Activated naive CD8-positive, alpha-beta T cell treated with anti-CD3 and anti-CD28 coated beads, Interleukin-2, amount 50 U/mL, for 16 hours (primary cell): Measurements from ENCODE around the gene MAP7.
"Not testable (repeated sequence)": the region's sequence is repeated elsewhere in the genome, so short reads cannot be mapped to it uniquely, and the experiment has no call there.

Source experiments
- DNase-seq: peaks from one replicate; pipeline ENCODE4 v3.0.0-alpha.2; 2020; ENCODE audit warnings: low read depth, low spot score

The MAP7 gene

DNA sequence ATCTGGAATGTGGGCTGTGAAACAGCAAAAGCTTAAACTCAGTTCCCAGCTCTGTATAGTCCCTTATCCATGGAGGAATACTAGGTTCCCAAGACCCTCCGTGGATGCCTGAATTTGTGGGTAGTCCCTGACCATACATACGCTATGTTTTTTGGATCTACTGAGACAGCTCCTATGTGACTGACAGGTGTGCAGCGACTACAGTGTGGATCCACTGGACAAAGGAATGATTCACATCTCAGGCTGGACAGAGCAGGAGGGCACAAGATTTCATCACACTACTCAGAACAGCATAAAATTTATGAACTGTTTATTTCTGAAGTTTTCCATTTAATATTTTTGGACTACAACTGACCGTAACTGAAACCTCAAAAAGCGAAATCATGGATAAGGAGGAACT, 125.3 kb downstream of the MAP7 start:
- DNase-seq, result no peak

DNA sequence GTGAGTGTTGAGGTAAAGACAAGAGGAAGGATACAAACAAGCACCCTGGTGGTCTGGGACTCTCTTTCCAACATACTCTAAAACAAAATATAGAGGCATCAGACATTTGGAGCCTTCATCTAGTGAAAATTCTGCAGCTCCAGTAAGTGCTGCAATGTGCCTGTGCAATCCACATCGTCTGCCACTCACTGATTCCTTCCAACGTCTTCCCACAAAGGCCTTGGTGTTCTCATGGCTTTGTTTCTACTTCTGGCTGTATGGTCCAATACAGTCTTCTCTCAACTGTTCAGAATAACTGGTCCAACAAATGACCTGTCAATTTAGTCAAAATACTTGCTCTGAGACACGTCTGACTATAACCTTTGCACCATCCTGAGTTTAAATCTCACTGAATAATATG, 125.8 kb downstream of the MAP7 start:
- no peak for DNase-seq

DNA sequence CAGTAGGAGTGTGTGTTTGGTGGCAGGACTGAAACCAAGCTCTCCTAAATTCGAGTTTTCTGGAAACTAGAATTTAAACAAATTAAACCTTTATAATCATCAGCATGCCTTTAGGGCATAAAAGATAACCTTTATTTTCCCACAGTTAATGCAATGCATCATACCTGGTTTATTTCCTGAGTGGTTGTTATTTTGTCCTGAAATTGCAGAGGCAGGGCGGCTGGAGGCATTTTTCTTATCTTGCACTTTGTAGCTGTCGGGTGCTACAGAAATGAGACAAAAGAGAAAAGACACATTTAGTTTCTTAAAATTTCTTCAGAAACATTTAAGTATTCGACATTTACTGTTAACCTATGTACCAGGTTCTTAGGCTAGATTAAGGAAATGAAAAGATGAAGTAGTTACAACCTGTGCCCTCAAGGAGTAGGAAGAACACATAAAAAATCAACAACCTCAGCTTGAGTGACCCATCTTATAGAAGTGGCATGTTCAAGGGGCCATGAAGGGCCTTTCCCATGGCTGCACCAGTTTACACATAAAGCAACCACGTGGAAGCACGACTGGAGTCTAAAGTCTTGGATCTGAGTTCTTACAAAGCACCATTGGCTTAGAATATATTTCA, 128.6 kb downstream of the MAP7 start:
- DNase-seq, result no peak

DNA sequence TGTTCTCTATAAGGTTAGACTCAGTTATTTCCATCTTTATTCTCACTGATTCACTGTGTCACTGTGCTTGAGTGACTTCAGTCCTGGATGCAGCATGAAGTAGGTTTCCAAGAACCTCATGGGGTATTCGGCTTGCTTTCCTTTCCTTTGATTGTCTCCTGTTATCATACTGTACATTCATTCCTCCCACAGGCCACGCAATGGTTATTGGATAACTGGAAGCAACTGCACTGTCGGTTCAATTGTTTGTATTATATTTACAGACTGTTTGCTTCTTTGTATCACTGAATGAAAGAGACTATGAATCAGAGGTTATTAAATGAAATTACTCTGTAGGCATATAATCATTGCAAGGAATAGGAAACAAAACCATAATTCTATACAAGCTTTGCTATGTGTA, 129.4 kb downstream of the MAP7 start:
- DNase-seq, result no peak

DNA sequence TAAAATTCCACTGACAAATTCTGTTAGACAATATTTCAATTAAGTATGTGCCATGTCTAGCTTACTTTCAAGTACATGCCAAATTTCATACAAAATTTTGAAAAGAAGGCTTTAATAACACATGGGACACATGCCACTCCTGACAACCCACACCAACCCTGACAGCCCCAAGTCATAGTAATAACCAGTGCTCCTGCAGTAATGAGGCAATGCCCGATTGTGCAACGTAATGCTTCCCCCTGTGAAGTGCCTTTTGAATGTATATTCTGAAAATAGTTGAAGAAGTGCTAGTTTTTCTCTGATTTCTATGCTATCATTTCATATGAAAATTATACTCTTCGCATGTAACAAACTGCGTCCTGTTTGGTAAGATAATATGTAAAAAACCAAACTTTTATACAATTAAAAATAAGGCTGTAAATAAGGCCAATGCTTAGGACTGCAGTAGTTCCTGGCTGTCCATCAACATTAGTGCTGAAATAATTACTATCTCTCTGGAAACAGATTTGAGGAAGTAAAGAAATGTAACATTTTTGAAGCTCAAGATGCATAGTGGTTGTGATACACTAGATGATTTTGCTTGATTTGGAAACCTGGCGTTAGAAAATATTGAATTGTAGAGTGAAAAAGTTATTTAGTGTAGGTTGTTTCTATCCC, 134.7 kb downstream of the MAP7 start:
- no peak for DNase-seq

DNA sequence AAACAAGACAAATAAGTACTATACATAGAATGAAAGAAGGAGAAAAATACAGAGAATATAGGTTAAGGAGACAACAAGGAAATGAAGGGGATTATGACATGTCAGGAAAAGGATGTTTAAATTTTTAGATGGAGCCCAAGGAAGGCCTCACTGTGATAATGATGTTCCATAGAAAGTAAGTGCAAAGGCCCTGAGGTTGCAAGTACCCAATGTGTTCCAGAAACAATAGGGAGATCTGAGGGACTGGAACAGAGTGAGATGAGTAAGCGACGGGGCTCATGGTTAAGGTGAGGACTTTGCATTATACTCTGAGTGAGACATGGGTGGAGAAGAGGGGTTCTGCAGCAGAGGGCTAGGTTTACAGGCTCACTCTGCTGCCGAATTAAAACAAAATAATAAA, 137.8 kb downstream of the MAP7 start:
- DNase-seq, result no peak

DNA sequence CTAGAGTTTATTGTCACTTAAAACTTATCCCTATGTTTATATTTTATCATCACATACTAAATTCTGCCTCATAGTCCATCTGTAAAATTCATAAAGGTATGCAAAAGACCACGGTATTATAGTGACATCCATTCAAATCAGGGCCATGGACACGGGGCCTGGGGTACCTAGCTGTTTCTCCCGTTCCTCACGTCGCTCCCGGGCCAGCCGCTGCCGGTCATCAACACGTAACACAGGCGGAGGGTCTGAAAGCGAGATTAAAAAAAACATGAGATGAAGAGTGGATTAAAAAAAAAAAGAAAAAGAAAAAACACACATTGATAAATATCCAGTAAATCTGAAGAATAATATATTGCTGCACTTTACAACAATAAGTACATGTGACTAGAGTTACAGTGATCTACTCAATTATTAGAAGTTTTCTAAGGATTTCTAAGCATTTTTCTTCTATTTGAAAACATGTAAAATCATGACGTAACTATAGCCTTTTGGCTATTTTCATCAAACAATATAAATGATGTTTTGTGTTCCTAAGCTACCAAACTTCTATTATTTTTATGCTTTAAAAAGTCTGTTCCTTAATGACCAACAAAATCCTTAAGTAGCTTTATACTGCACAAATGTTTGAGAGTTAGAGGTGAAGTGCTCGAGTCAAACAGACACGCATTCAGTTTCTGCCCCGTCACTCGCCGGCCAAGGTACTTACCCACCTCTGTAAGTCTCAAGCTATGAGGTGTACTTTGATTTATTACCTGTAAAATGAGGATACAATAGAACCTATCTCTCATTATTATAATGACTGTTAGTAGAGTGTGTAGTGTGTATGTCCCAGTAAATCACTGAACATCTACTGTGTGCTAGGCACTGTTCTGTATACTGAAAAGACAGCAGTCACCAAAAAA, 138.5 kb downstream of the MAP7 start:
- no peak for DNase-seq

DNA sequence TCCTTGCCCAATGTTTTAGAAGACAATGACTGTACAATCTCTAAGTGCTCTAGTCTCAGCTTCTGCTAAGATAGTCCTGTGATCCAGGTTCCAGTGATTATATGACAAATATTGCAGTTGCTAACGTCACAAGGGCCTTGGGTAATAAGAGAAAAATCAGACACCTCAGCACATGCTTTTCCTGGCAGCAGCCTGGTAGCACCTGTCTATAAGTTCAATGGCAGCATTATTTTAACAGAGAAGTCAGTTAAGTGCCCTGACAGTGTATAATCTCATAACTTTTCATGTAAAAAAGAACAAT, 139.2 kb downstream of the MAP7 start:
- DNase-seq, result no peak

DNA sequence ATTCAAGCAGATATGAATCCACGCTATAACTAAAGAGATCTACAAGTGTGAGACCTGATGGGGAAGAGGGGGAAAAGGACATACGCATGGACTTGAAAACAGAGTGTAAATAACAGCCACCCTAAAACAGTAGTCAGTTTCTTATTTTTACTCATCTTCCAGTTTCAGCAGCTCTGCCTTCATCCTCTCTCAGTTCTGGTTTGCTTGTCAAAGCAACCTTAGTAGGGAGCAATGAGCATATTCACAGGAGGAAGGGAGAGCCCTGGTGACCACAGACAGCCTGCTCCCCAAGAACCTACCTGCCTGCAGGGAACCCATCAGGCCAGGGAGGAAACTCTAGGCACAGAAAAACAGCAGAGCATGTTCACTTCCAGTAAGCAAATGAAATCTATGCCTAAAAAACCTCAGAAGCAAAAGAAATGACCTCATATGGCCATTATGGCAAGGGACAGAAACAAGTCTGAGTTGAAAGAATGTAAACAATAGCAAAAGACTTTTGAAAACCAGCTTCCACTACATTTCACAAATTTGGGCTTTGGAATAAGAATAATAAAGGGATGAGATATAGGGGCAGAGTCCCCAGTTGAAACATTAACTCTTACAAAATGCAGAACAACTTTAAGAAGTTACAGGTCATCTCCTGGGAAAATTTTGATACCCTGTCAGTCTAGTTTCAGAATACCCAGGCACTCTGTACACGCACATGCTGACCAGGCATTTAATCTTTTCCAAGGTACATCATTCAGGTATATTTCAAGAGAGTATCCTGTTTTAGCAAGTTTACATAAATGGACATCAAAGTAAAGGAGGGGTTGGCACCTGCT, 139.8 kb downstream of the MAP7 start:
- no peak for DNase-seq

DNA sequence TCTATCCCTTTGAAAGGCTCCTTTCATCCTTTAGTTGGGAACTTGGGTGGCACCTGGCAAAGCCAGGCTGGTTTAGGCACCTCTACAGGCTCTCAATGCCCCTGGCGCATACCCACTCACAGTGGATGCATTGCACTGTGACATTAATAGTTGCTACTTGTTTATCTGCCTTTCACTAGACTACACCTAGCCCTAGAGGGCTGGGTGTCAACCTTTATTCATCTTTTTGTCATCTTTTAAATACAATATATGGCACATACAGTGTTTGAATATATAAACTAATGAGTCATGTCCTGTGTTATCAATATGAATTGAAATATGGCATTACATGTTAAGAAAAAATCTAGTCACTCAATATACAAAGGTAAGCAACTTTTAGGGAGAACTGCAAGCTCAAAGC, 140.6 kb downstream of the MAP7 start:
- DNase-seq, result no peak

DNA sequence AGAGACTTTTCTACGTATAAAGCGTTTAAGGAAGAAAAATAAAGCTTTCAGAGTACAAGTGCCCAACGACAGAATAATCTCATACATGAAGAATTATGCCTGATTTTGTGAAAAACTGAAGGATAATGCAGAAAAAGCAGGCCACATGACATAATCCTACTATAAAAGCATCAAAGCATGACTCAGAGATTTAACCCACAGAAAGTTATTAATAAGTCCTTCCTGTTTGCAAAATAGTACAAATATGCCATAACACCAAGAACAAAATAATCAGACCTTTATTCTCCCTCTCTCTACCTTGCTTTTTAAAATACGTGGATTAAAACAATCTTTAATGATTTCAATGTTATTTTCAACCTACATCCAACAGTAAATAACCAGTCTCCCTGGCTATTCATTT, 142.0 kb downstream of the MAP7 start:
- no peak for DNase-seq

DNA sequence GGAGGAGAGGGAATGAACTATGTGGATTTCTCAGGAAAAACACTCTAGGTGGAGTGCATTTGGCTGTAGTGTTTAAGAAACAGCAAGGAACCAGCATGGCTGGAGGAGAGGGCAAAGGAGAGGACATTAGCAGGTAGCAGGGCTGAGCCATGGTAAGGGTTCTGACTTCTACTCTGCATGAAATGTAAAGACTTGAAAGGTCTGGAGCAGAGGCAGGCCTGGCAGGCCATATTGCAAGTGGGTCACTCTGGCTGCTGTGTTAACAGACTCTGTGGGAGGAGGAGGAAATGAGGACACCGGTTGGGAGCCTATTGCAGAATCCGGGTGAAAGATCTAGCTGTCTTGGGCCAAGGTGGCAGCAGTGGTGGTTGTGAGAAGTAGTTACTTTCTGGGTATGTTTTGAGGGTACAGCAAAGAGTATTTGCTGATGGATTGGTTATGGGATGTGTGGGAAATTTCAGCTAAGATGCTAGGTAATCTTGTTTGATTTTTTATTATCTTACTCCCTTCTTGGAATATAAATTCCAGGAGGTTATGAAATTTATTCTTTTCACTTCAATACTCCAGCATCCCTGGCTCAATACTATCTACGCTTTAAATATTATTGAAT, 144.7 kb downstream of the MAP7 start:
- no peak for DNase-seq

DNA sequence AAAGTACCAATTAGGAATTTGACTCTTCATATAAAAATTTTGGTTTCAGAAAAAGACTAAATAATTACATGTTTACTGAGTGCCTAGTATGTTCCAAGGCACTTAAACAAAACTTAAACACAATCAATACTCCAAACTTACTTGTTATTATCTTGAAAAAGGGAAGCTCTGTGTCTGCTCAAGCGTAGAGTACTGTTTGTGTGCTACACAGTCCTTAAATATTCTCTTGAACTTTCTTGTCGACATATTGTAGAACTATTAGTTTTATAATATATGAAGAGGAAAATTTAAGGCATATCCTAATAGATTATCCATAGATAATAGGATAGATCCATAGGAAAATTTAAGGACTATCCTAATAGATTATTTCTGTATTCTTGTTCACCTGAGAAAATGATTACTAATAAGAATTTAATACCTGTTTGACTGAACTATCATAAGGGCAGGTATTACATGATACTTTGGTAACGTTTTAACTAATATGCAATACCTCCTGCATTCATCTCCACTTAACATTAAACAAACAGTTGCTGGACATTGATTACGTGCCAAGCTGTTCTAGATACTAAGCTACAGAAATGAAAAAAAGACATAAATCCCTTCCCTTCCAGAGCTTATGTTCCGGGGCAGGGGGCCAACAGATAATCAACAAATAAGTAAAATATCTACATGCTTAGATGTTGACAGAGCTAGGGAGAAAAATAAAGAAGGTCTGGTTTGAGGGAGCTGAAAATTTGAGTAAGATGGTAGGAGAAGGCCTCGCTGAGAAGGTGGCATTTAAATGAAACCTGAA, 145.4 kb downstream of the MAP7 start:
- DNase-seq, result no peak

DNA sequence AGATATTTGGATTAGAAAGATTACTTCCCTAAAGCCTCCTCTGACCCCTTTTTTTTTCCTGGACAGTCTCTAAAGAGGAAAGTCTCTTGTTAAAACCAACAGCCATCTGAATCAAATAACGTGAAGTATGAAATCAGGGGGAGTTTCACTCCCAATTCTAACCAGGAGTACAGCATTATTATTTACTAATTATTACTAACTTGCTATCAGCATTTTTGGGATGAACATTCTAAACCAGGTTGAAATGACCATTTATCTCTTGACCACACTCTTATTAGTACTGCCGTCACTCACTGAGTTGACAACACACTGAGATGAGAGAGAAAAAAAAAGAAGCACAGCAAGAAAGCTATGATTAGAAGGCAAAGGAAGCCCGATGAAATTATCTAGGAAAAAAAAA, 146.2 kb downstream of the MAP7 start:
- no peak for DNase-seq

DNA sequence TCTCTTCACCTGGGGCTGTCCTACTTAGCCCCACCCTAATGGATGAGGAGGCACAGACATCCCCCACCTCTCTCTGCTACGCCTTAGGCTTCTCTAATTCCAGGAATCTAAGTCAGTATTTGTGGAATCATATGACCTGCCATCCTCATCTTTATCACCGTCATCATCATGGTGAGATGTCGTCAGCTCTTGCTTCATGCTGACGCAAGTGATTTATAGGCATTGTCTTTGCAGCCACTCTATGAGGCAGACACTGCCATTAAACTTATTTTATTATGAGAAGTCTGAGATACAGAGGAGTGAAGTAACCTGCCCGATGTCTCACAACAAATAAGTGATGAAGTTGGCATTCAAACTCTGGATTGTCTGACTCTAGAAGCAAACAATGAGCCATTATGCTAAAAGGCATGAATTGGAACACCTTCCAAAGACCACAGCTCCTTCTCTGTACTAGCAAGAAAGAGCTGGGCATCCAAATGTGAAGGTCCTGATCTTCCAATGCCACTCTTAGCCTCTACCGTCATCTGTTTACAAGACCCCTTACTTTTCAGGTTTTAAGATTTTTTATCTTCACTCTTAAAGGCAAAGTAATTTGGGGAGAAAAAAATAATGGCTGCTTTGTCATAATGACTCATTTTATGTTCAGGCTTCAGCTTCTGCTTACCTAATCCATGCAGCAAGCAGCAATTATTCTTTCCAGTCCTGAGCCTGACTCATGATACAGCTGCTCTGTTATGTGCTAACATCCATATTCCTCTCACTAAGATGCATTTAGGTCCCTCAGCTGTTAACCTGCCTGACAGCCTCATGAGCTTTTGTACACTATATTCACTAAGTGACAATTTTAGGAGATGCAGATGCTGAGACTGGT, 146.9 kb downstream of the MAP7 start:
- no peak for DNase-seq

DNA sequence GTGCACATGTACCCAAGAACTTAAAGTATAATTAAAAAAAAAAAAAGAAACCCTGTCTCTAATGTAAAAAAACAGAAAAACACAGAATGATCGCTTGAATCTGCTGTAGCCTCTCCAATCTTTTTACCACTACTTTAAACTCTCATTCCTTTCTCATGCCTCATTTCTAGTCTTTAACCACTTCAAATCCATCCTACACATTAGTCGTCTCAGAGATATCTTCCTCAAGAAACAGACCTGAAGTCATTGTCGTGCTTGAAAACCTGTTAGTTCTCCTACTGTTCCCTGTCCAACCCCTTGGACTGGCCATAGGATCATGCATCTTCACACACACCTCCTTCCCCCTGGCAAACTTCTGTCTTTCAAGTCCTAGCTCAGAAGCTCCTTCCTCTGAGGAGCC, 148.5 kb downstream of the MAP7 start:
- no peak for DNase-seq

DNA sequence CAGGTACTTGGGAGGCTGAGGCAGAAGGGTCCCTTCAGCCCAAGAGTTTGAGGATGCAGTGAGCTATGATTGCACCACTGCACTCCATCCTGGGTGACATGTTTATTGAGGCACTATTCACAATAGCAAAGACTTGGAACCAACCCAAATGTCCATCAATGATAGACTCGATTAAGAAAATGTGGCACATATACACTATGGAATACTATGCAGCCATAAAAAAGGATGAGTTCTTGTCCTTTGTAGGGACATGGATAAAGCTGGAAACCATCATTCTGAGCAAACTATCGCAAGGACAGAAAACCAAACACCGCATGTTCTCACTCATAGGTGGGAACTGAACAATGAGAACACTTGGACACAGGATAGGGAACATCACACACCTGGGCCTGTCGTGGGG, 149.0 kb downstream of the MAP7 start:
- not testable (repeated sequence) for DNase-seq

DNA sequence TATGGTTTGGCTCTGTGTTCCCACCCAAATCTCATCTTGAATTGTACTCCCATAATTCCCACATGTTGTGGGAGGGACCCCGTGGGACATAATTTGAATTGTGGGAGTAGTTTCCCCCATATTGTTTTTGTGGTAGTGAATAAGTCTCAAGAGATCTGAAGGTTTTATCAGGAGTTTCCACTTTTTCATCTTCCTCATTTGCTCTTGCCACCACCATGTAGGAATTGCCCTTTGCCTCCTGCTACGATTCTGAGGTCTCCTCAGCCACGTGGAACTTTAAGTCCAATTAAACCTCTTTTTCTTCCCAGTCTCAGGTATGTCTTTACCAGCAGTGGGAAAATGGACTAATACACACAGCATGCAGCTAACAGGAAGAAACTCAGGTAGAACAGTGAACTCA, 151.8 kb downstream of the MAP7 start:
- DNase-seq, result no peak

DNA sequence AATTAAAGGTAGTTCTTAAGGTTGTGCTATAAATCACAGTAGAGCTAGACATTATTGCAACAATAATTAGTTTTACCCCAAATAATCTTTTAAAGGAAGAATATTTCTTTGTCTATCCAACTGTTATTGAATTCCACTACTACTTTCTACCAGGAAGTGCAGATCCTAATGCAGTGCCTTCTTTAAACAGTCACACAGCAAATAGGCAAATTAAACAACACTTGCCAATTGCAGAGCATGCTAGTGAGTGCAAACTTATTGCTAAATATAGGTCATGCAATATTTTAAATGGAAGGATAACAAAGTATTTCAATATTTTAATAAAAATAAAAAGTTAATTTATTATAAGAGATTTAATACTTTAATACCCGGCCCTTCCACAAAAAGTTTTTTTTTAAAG, 153.3 kb downstream of the MAP7 start:
- DNase-seq, result no peak

DNA sequence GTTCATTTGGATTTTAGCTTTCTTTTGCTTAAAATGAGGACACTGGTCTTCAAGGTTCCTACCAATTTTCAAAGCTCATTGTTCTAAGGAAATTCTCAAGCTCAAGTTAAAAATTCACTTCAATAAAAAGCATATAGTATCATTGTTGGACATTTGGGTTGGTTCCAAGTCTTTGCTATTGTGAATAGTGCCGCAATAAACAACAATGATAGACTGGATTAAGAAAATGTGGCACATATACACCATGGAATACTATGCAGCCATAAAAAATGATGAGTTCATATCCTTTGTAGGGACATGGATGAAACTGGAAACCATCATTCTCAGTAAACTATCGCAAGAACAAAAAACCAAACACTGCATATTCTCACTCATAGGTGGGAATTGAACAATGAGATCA, 159.3 kb downstream of the MAP7 start:
- DNase-seq, result not testable (repeated sequence)
